H1 (cell line): Measurements from ENCODE around the gene FSIP1. TPM values are rescaled to one million over a fixed set of nuclear protein-coding genes. Genes with fewer than 3 reads are reported as not detected.

Experiments
- CTCF ChIA-PET: fragments of 300-600 bp; sonication (Branson Sonifier 250); formaldehyde crosslinking; loops from one replicate; lab custom pipeline; 2021; ENCODE audit not compliant: partially characterized antibody; lab: Charles Lee
- POLR2A ChIA-PET: fragments of 300-600 bp; sonication (Branson Sonifier 250); formaldehyde crosslinking; loops from one replicate; lab custom pipeline; 2021; ENCODE audit warnings: inconsistent platforms; ENCODE audit not compliant: partially characterized antibody; lab: Charles Lee
- DNase-seq, 2 experiments: peaks; one replicate each; pipeline versions ENCODE4 v3.0.0 to v3.0.0-alpha.2; 2010 to 2022; ENCODE audit warnings: low spot score in 2 of 2, low read depth in 1 of 2, mixed read lengths in 1 of 2
- FAIRE-seq: peaks from 2 replicates; lab custom pipeline; 2011; peaks lifted over from hg19 to GRCh38; lab: Jason Lieb, UNC
- H2AFZ ChIP-seq: 2 replicates; pipeline ENCODE4 v1.8.1; 2012; ENCODE audit warnings: low read length, inconsistent platforms
- H2AK5ac ChIP-seq: 2 replicates; pipeline ENCODE4 v1.6.1; 2013; ENCODE audit warnings: low read depth, low read length
- H2BK120ac ChIP-seq: replicated peaks from 2 replicates; pipeline ENCODE3; 2013; ENCODE audit warnings: low read depth, low read length, inconsistent platforms
- H2BK12ac ChIP-seq: 2 replicates; pipeline ENCODE4 v1.6.1; 2013; ENCODE audit warnings: low read depth, low read length
- H2BK15ac ChIP-seq: 2 replicates; pipeline ENCODE4 v1.6.1; 2013; ENCODE audit warnings: low read length
- H2BK20ac ChIP-seq: 2 replicates; pipeline ENCODE4 v1.6.1; 2013; ENCODE audit warnings: low read length
- H2BK5ac ChIP-seq: 2 replicates; pipeline ENCODE4 v1.6.1; 2013; ENCODE audit warnings: low read depth, low read length
- H3K14ac ChIP-seq: 2 replicates; pipeline ENCODE4 v1.6.1; 2013; ENCODE audit warnings: inconsistent platforms; ENCODE audit not compliant: insufficient read length
- H3K18ac ChIP-seq: 2 replicates; pipeline ENCODE4 v1.6.1; 2013; ENCODE audit warnings: low read length; ENCODE audit errors: extremely low read depth
- H3K23ac ChIP-seq: 2 replicates; pipeline ENCODE4 v1.6.1; 2013; ENCODE audit warnings: inconsistent platforms; ENCODE audit not compliant: insufficient read length
- H3K23me2 ChIP-seq: 2 replicates; pipeline ENCODE4 v1.6.1; 2013; ENCODE audit warnings: low read depth, low read length
- H3K27ac ChIP-seq: 2 replicates; pipeline ENCODE4 v1.6.1; 2011; ENCODE audit warnings: low read depth, low read length, inconsistent platforms
- H3K27me3 ChIP-seq, 4 experiments: replicated peaks in 1 of 4; 1 replicate in 1 of 4; 2 replicates in 3 of 4; pipeline versions ENCODE4 v1.6.1 to v1.8.1; 2011 to 2013; ENCODE audit warnings: low read length in 3 of 4, mild to moderate bottlenecking in 3 of 4, inconsistent platforms in 2 of 4, mixed read lengths in 2 of 4, moderate library complexity in 1 of 4; ENCODE audit not compliant: control insufficient read depth in 3 of 4, insufficient read depth in 3 of 4; ENCODE audit errors: extremely low read depth in 1 of 4
- H3K36me3 ChIP-seq, 4 experiments: 2 replicates each; pipeline versions ENCODE4 v1.6.1 to v1.8.1; 2011 to 2013; ENCODE audit warnings: mild to moderate bottlenecking in 4 of 4, low read length in 3 of 4, moderate library complexity in 2 of 4, control low read depth in 1 of 4, inconsistent platforms in 1 of 4; ENCODE audit not compliant: insufficient read depth in 4 of 4, control insufficient read depth in 2 of 4
- H3K4ac ChIP-seq: replicated peaks from 2 replicates; pipeline ENCODE3; 2013; ENCODE audit warnings: low read length, low read depth, mixed read lengths, inconsistent platforms; ENCODE audit not compliant: insufficient read length
- H3K4me1 ChIP-seq, 4 experiments: replicated peaks in 1 of 4; 1 replicate in 1 of 4; 2 replicates in 3 of 4; pipeline versions ENCODE4 v1.6.1 to v1.8.1; 2011 to 2013; ENCODE audit warnings: low read length in 3 of 4, inconsistent platforms in 2 of 4, mixed read lengths in 1 of 4; ENCODE audit not compliant: insufficient read depth in 4 of 4, control insufficient read depth in 3 of 4
- H3K4me2 ChIP-seq, 2 experiments: 2 replicates each; pipeline versions ENCODE4 v1.6.1 to v1.8.1; 2011 to 2013; ENCODE audit warnings: low read depth in 2 of 2, low read length in 2 of 2, control low read depth in 1 of 2, inconsistent platforms in 1 of 2, mild to moderate bottlenecking in 1 of 2; ENCODE audit not compliant: insufficient read depth in 1 of 2
- H3K4me3 ChIP-seq, 4 experiments: fragments of 200-600, 300-600 bp in 1 of 4; sonication (generic), shearing (Covaris generic), sonication (Bioruptor Twin) in 1 of 4; 2 replicates each; pipeline versions ENCODE4 v1.5.1 to v1.8.1; 2011 to 2016; ENCODE audit warnings: low read length in 4 of 4, low read depth in 3 of 4, control low read depth in 2 of 4, inconsistent platforms in 2 of 4, mild to moderate bottlenecking in 2 of 4, mixed read lengths in 1 of 4, moderate library complexity in 1 of 4; ENCODE audit not compliant: insufficient read depth in 2 of 4; ENCODE audit errors: extremely low read depth in 1 of 4
- H3K56ac ChIP-seq: replicated peaks from 2 replicates; pipeline ENCODE3; 2013; ENCODE audit warnings: low read depth, mild to moderate bottlenecking, mixed read lengths, low read length, inconsistent platforms; ENCODE audit not compliant: insufficient read length
- H3K79me1 ChIP-seq: 2 replicates; pipeline ENCODE4 v1.6.1; 2013; ENCODE audit warnings: low read depth, low read length, control low read depth
- H3K79me2 ChIP-seq, 2 experiments: 2 replicates each; pipeline versions ENCODE4 v1.6.1 to v1.8.1; 2012 to 2013; ENCODE audit warnings: low read length in 2 of 2, mild to moderate bottlenecking in 2 of 2, inconsistent platforms in 1 of 2; ENCODE audit not compliant: insufficient read depth in 2 of 2, control insufficient read depth in 1 of 2
- H3K9ac ChIP-seq, 4 experiments: replicated peaks in 1 of 4; 1 replicate in 1 of 4; 2 replicates in 3 of 4; pipeline versions ENCODE4 v1.6.1 to v1.8.1; 2011 to 2013; ENCODE audit warnings: low read depth in 3 of 4, low read length in 3 of 4, control low read depth in 2 of 4, mild to moderate bottlenecking in 2 of 4, moderate library complexity in 2 of 4, inconsistent platforms in 1 of 4; ENCODE audit errors: extremely low read depth in 1 of 4
- H3K9me3 ChIP-seq, 2 experiments: 2 replicates each; pipeline versions ENCODE4 v1.6.1 to v1.8.1; 2012 to 2013; ENCODE audit warnings: mild to moderate bottlenecking in 2 of 2, moderate library complexity in 2 of 2, control low read depth in 1 of 2, inconsistent platforms in 1 of 2, low read depth in 1 of 2, low read length in 1 of 2, mixed read lengths in 1 of 2; ENCODE audit not compliant: insufficient read depth in 2 of 2
- H4K20me1 ChIP-seq, 2 experiments: replicated peaks in 1 of 2; 2 replicates each; pipeline versions ENCODE3 to v1.8.1; 2011 to 2013; ENCODE audit warnings: inconsistent platforms in 2 of 2, low read length in 2 of 2, mild to moderate bottlenecking in 1 of 2; ENCODE audit not compliant: insufficient read depth in 2 of 2, control insufficient read depth in 1 of 2
- H4K5ac ChIP-seq: 2 replicates; pipeline ENCODE4 v1.6.1; 2013; ENCODE audit warnings: low read length, low read depth, mixed read lengths, inconsistent platforms; ENCODE audit not compliant: insufficient read length
- H4K8ac ChIP-seq: 2 replicates; pipeline ENCODE4 v1.8.0; 2013; ENCODE audit warnings: mild to moderate bottlenecking, moderate library complexity, low read length, inconsistent platforms; ENCODE audit not compliant: insufficient read depth; ENCODE audit errors: extremely low read depth
- H4K91ac ChIP-seq: replicated peaks from 2 replicates; pipeline ENCODE3; 2013; ENCODE audit warnings: low read length, mixed read lengths, inconsistent platforms; ENCODE audit not compliant: insufficient read length
- EP300 ChIP-seq, 2 experiments: IDR thresholded peaks; 1 replicate in 1 of 2; 2 replicates in 1 of 2; pipeline ENCODE4 v1.6.1; 2011 to 2012; ENCODE audit warnings: low read depth in 2 of 2, low read length in 2 of 2, mild to moderate bottlenecking in 2 of 2, borderline replicate concordance in 1 of 2, inconsistent platforms in 1 of 2, moderate library complexity in 1 of 2
- HDAC2 ChIP-seq, 2 experiments: fragments of 300-600 bp in 1 of 2; sonication (generic) in 1 of 2; IDR thresholded peaks; 2 replicates each; pipeline ENCODE4 v1.6.1; 2011 to 2012; ENCODE audit warnings: low read depth in 2 of 2, low read length in 2 of 2, mild to moderate bottlenecking in 2 of 2, moderate library complexity in 2 of 2, borderline replicate concordance in 1 of 2, inconsistent platforms in 1 of 2
- MAFK ChIP-seq: IDR thresholded peaks from 2 replicates; pipeline ENCODE4 v1.6.1; 2012; ENCODE audit warnings: low read depth, mild to moderate bottlenecking, improper control_type of control experiment, low read length
- MAX ChIP-seq: IDR thresholded peaks from 2 replicates; pipeline ENCODE4 v1.6.1; 2012; ENCODE audit warnings: inconsistent platforms
- POU5F1 ChIP-seq: IDR thresholded peaks from 2 replicates; pipeline ENCODE4 v1.6.1; 2011; ENCODE audit warnings: low read depth, mild to moderate bottlenecking, low read length, moderate library complexity
- RFX5 ChIP-seq: IDR thresholded peaks from 2 replicates; pipeline ENCODE4 v1.6.1; 2011; ENCODE audit warnings: low read depth, low read length, improper control_type of control experiment, borderline replicate concordance
- SAP30 ChIP-seq: fragments of 300-600 bp; sonication (generic); IDR thresholded peaks from 2 replicates; pipeline ENCODE4 v1.7.1; 2012; ENCODE audit warnings: low read length, moderate library complexity, mild to moderate bottlenecking, inconsistent platforms; ENCODE audit not compliant: insufficient read depth, insufficient replicate concordance
- TAF7 ChIP-seq: optimal IDR thresholded peaks from 2 replicates; pipeline ENCODE3; 2011; ENCODE audit warnings: low read depth, mild to moderate bottlenecking, inconsistent platforms, low read length, moderate library complexity, borderline replicate concordance
- TCF12 ChIP-seq: IDR thresholded peaks from 2 replicates; pipeline ENCODE4 v1.6.1; 2011; ENCODE audit warnings: low read depth, mild to moderate bottlenecking, low read length
- USF2 ChIP-seq: IDR thresholded peaks from 2 replicates; pipeline ENCODE4 v1.6.1; 2011; ENCODE audit warnings: low read length, improper control_type of control experiment
- WGBS, 2 experiments: shearing (Covaris generic) in 1 of 2; methylation state at CpG; one replicate each; pipeline versions ENCODE4 v1.1.6 to v1.1.7; 2013 to 2015; ENCODE audit warnings: low lambda C conversion rate in 2 of 2, mixed read lengths in 2 of 2, inconsistent platforms in 1 of 2, low coverage in 1 of 2, missing lambda C conversion rate in 1 of 2; ENCODE audit not compliant: insufficient replicate concordance in 2 of 2, insufficient coverage in 1 of 2, insufficient read length in 1 of 2; ENCODE audit errors: extremely low coverage in 1 of 2, missing lambda C conversion rate in 1 of 2; 5-methylcytosine and 5-hydroxymethylcytosine counted together
- polyA plus RNA-seq, 7 experiments: library from polyadenylated mRNA; depleted of rRNA in 3 of 7; stranded (reverse) in 5 of 7; unstranded in 2 of 7; fragments of >200 nt in 5 of 7; fragments of 200-250 nt in 2 of 7; gene quantifications; 1 replicate in 5 of 7; 2 replicates in 1 of 7; 4 replicates in 1 of 7; pipeline versions ENCODE4 v1.2.1 to v1.2.3, GENCODE V29; 2011 to 2013; ENCODE audit warnings: missing spikeins in 2 of 7, mixed read lengths in 2 of 7
- total RNA-seq: library from RNA; stranded (reverse); fragmentation: NEBNext Ultra II Directional; extraction: Animal tissue kit (Norgen Biotek cat#: 25700); gene quantifications from 2 replicates; pipeline ENCODE4 v1.2.1, GENCODE V29; 2021

Gene FSIP1
- total and polyA plus RNA-seq, 2 of the 8 experiments (the other 6 are each of a cell fraction or from before 2014, with no cell fraction given) = 0.18 to 1.3 TPM

- Histone ChIP-seq H3K9me3 (no peaks in the 10 kb centered on the region), H4K91ac (no peak overlapping the region), H4K8ac (peak overlapping the region; percentile 97; the same call in 1 of the 2 replicates), H4K5ac (no peak overlapping the region), H3K23me2 (peaks cover 10% of the 10 kb centered on the region), H3K27ac (peak overlapping the region; percentile 87; the same call in 1 of the 2 replicates), H3K4ac (no peak overlapping the region), H2BK12ac (peak overlapping the region; percentile 30; the same call in 1 of the 2 replicates), H3K14ac (no peak overlapping the region), H3K18ac (peak overlapping the region; percentile 92; the same call in 1 of the 2 replicates), H3K79me2 (peaks cover 0 to 20% of the 10 kb centered on the region in 2 experiments; a peak in 2 of 4 replicates), H2AFZ (no peak overlapping the region; the same call in 1 of the 2 replicates), H3K56ac (no peak overlapping the region), H3K27me3 (peaks cover 0 to 5% (median 0%) of the 10 kb centered on the region in 4 experiments; a peak in 2 of 7 replicates), H2AK5ac (no peak overlapping the region; the same call in 1 of the 2 replicates), H3K36me3 (peaks cover 15 to 27% (median 18%) of the 10 kb centered on the region in 4 experiments), H2BK120ac (no peak overlapping the region), H3K4me1 (peaks cover 9 to 24% (median 11%) of the 10 kb centered on the region in 4 experiments), H3K79me1 (0 out of 2 replicates have a peak, but pooled peaks cover 3% of the 10 kb centered on the region), H2BK5ac (peak overlapping the region; percentile 83), H3K4me3 (peak overlapping the region; percentile 58 to 81 (median 79)), H2BK15ac (no peak overlapping the region), H2BK20ac (peak overlapping the region; percentile 73; the same call in 1 of the 2 replicates), H3K4me2 (peak overlapping the region; percentile 70 to 91), H3K9ac (peak overlapping the region; percentile 44 to 94 (median 81)), H3K23ac (no peak overlapping the region), H4K20me1 (peaks cover 0 to 2% of the 10 kb centered on the region in 2 experiments)
- ChIA-PET POLR2A (interaction anchor here (0.7 to 6.3 kb wide), 79 partner anchors 10 to 878 kb away, joined by 3 to 117 read pairs (median 4); partner anchors contain the start of gene FSIP1), CTCF (interaction anchor here (0.8 to 3.3 kb wide), 33 partner anchors 9 to 874 kb away, joined by 3 to 18 read pairs (median 4); no protein-coding TSS in a partner anchor)
- FAIRE-seq (no peak), DNase-seq (peak; percentile 71 to 99)
- WGBS, 2 experiments = 3% methylated on average over 28 of the region's 29 CpGs; no CpG with 5 or more reads in 1 of the 2 experiments
- TF ChIP-seq HDAC2 (IDR thresholded peaks at IDR 0.05; ENCODE audit: borderline replicate concordance in 1 of 2, low read depth in 2 of 2, low read length in 2 of 2) (0 out of 4 replicates have a peak, but pooled peaks of 1 of the 2 experiments have one; percentile 73), POU5F1 (no peak), TCF12 (no peak), MAFK (0 out of 2 replicates have a peak, but pooled peaks have one; percentile 1), RFX5 (no peak), MAX (no peak), SAP30 (no peak), USF2 (no peak), TAF7 (peak; percentile 80), EP300 (IDR thresholded peaks at IDR 0.05; ENCODE audit: borderline replicate concordance in 1 of 2, low read depth in 2 of 2, low read length in 2 of 2) (no peak)
These were observed 202.5 kb downstream of the FSIP1 start for GRCh38 chr15:39580117-39580484.
